MCF 10A (cell line): ENCODE results near the gene MAZ. TPM values are rescaled to one million over a fixed set of nuclear protein-coding genes. Genes with fewer than 3 reads are reported as not detected.

ENCODE experiments used
- BruUV-seq: library from RNA; stranded (reverse); fragments of 400-500 nt; replicated peaks from 2 replicates; lab custom pipeline; 2021; lab: Mats Ljungman, UMichigan
- CTCF ChIA-PET: fragments of 300-600 bp; sonication (Branson Sonifier 250); formaldehyde crosslinking; extraction: SDS; loops from one replicate; lab custom pipeline; 2021; ENCODE audit warnings: antibody characterized with exemption, inconsistent platforms; lab: Yijun Ruan, JAX
- POLR2A ChIA-PET: fragments of 300-600, 350-650 bp; sonication (Branson Sonifier 250); formaldehyde crosslinking; extraction: SDS; loops from one replicate; lab custom pipeline; 2020; ENCODE audit warnings: antibody characterized with exemption, inconsistent platforms; lab: Yijun Ruan, JAX
- DNase-seq: peaks from one replicate; pipeline ENCODE4 v3.0.0-alpha.2; 2018; ENCODE audit not compliant: unreplicated experiment
- H3K27ac Mint-ChIP-seq: one replicate; pipeline ENCODE4 v1.8.0; 2022; ENCODE audit warnings: mild to moderate bottlenecking, low read depth, mixed read lengths; ENCODE audit not compliant: unreplicated experiment
- H3K27me3 Mint-ChIP-seq: one replicate; pipeline ENCODE4 v1.8.0; 2022; ENCODE audit warnings: mixed read lengths; ENCODE audit not compliant: insufficient read depth, unreplicated experiment
- H3K36me3 Mint-ChIP-seq: one replicate; pipeline ENCODE4 v1.8.0; 2022; ENCODE audit warnings: mild to moderate bottlenecking, moderate library complexity, mixed read lengths; ENCODE audit not compliant: insufficient read depth, unreplicated experiment
- H3K4me1 Mint-ChIP-seq: one replicate; pipeline ENCODE4 v1.8.0; 2022; ENCODE audit warnings: mixed read lengths; ENCODE audit not compliant: insufficient read depth, unreplicated experiment
- H3K4me3 Mint-ChIP-seq: one replicate; pipeline ENCODE4 v1.8.0; 2022; ENCODE audit warnings: mild to moderate bottlenecking, moderate library complexity, mixed read lengths; ENCODE audit not compliant: unreplicated experiment
- H3K9me3 Mint-ChIP-seq: one replicate; pipeline ENCODE4 v1.8.0; 2022; ENCODE audit warnings: mixed read lengths; ENCODE audit not compliant: unreplicated experiment
- intact Hi-C: fragments of 100-400 bp; cut with micrococcal nuclease; formaldehyde crosslinking; loops from 2 replicates; pipeline ENCODE4 v1.14.1; 2022
- total RNA-seq: library from RNA; stranded (reverse); gene quantifications from 2 replicates; pipeline ENCODE4 v1.2.3, GENCODE V29; 2022
- TF ChIP-seq, protein P1 (sequence below): fragments of 200-600 bp; IDR thresholded peaks from one replicate; pipeline ENCODE4 v1.8.0; 2022; ENCODE audit warnings: antibody characterized with exemption, mild to moderate bottlenecking; ENCODE audit not compliant: unreplicated experiment

Gene MAZ
- total RNA-seq, 1 experiment from 2014 or later, result 185 TPM

DNA sequence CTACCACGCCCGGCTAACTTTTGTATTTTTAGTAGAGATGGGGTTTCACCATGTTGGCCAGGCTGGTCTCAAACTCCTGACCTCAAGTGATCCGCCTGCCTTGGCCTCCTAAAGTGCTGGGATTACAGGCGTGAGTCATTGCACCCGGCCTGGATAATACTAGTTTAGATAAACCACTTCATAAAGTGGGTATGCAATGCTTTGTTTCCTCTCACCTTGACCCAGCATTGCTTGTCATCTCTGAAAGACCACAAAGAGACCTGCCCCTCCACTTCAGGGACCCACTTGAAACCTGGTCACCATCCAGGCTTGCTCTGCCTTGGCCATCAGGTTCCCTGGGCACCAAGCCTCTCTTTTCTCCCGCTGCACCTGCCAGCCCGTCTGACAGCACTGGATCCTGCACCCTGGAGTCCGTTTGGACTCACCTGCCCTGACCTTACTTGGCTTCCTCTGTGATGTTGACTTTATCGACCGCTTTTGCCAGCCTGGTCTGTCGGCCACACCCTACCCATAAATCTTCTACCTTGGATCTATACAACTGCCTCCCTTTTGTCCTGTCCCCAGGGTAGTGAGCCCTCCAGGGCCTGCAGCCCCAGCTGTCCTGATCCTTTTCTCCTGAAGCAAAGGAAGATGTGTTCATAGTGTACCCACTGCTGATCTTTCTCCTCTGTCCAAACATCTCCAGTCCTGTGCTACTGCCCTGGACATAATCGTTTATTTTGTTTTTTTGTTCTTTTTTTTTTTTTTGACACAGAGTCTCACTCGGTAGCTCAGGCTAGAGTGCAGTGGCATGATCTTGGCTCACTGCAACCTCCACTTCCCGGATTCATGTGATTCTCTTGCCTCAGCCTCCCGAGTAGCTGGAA is 40.9 kb upstream of the MAZ start:
- CTCF ChIA-PET, result interaction anchor here (0.6 kb wide), 1 partner anchor 232 kb away, joined by 3 read pairs; no protein-coding TSS in a partner anchor
- H3K27me3 Mint-ChIP-seq, result no peaks in the 10 kb centered on the region
- no TSS peak for BruUV-seq
- no peaks in the 10 kb centered on the region for H3K4me1 Mint-ChIP-seq
- no peaks in the 10 kb centered on the region for H3K36me3 Mint-ChIP-seq
- intact Hi-C loops, result no loop called here
- H3K4me3 Mint-ChIP-seq, result no peak overlapping the region
- TF ChIP-seq, protein P1, sequence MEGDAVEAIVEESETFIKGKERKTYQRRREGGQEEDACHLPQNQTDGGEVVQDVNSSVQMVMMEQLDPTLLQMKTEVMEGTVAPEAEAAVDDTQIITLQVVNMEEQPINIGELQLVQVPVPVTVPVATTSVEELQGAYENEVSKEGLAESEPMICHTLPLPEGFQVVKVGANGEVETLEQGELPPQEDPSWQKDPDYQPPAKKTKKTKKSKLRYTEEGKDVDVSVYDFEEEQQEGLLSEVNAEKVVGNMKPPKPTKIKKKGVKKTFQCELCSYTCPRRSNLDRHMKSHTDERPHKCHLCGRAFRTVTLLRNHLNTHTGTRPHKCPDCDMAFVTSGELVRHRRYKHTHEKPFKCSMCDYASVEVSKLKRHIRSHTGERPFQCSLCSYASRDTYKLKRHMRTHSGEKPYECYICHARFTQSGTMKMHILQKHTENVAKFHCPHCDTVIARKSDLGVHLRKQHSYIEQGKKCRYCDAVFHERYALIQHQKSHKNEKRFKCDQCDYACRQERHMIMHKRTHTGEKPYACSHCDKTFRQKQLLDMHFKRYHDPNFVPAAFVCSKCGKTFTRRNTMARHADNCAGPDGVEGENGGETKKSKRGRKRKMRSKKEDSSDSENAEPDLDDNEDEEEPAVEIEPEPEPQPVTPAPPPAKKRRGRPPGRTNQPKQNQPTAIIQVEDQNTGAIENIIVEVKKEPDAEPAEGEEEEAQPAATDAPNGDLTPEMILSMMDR, result no peak
- no peak for DNase-seq
- POLR2A ChIA-PET, result no interaction called here
- no peak overlapping the region for H3K27ac Mint-ChIP-seq
- no peaks in the 10 kb centered on the region for H3K9me3 Mint-ChIP-seq

- H3K4me1 Mint-ChIP-seq, result no peaks in the 10 kb centered on the region
- no TSS peak for BruUV-seq
- H3K9me3 Mint-ChIP-seq, result no peaks in the 10 kb centered on the region
- intact Hi-C loops, result no loop called here
- DNase-seq, result no peak
- TF ChIP-seq, protein P1, result no peak
- no peak overlapping the region for H3K4me3 Mint-ChIP-seq
- no peaks in the 10 kb centered on the region for H3K36me3 Mint-ChIP-seq
- ChIA-PET POLR2A (no interaction called here), CTCF (interaction anchor here (0.6 to 0.9 kb wide), 3 partner anchors 66 to 266 kb away, joined by 3 to 4 read pairs (median 3); no protein-coding TSS in a partner anchor)
- no peak overlapping the region for H3K27ac Mint-ChIP-seq
- no peaks in the 10 kb centered on the region for H3K27me3 Mint-ChIP-seq
Measured at GRCh38 chr16:29766571-29766970, 39.8 kb upstream of the MAZ start.

GRCh38 chr16:29767062-29767461 is 39.3 kb upstream of the MAZ start:
- Mint-ChIP-seq H3K36me3 (no peaks in the 10 kb centered on the region), H3K4me3 (no peak overlapping the region), H3K9me3 (no peaks in the 10 kb centered on the region), H3K27me3 (no peaks in the 10 kb centered on the region), H3K4me1 (no peaks in the 10 kb centered on the region), H3K27ac (no peak overlapping the region)
- DNase-seq, result no peak
- CTCF ChIA-PET, result interaction anchor here (0.8 to 0.9 kb wide), 2 partner anchors 67 to 79 kb away, joined by 3 to 4 read pairs; no protein-coding TSS in a partner anchor
- TF ChIP-seq, protein P1, result no peak
- intact Hi-C loops, result no loop called here
- POLR2A ChIA-PET, result interaction anchor here (0.9 to 1.6 kb wide), 2 partner anchors 24 to 78 kb away, joined by 3 to 4 read pairs; partner anchors contain the start of gene KIF22
- BruUV-seq, result no TSS peak

DNA sequence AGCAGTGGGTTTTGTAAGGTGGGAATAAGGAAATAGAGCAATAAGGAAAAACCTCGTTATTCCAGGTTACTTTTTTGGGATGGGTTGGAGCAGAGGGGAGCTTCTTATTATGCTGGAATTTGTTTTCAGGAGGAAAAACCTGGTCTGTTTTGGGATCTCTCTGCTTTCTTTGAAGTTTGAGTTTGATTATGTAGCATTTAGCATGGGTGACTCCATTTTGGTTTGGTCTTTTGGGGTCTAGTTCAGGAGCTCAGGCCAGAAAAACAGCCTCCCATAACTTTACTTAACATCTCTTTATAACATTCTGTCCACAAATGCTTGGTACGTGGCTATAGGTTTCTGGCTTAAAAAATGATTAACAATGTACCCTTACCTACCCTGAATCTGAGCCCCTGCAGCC is 36.8 kb upstream of the MAZ start:
- no peaks in the 10 kb centered on the region for H3K9me3 Mint-ChIP-seq
- no peak overlapping the region for H3K27ac Mint-ChIP-seq
- no peak for DNase-seq
- BruUV-seq, result no TSS peak
- CTCF ChIA-PET, result interaction anchor here (0.7 kb wide), 2 partner anchors 263 to 1215 kb away, joined by 3 to 4 read pairs; no protein-coding TSS in a partner anchor
- H3K36me3 Mint-ChIP-seq, result no peaks in the 10 kb centered on the region
- TF ChIP-seq, protein P1, result no peak
- H3K4me1 Mint-ChIP-seq, result peaks cover 6% of the 10 kb centered on the region
- no peak overlapping the region for H3K4me3 Mint-ChIP-seq
- intact Hi-C loops, result no loop called here
- POLR2A ChIA-PET, result interaction anchor here (1.5 kb wide), 1 partner anchor 204 kb away, joined by 4 read pairs; the partner anchor contains the start of gene TAOK2
- no peaks in the 10 kb centered on the region for H3K27me3 Mint-ChIP-seq
